Retina (tissue), 1 donor: Measurements from ENCODE around the gene ACHE.
"Not testable (repeated sequence)": the region's sequence is repeated elsewhere in the genome, so short reads cannot be mapped to it uniquely, and the experiment has no call there.

Experiments
- DNase-seq: peaks from one replicate; pipeline ENCODE4 v3.0.0-alpha.2; 2016

Gene ACHE

DNA sequence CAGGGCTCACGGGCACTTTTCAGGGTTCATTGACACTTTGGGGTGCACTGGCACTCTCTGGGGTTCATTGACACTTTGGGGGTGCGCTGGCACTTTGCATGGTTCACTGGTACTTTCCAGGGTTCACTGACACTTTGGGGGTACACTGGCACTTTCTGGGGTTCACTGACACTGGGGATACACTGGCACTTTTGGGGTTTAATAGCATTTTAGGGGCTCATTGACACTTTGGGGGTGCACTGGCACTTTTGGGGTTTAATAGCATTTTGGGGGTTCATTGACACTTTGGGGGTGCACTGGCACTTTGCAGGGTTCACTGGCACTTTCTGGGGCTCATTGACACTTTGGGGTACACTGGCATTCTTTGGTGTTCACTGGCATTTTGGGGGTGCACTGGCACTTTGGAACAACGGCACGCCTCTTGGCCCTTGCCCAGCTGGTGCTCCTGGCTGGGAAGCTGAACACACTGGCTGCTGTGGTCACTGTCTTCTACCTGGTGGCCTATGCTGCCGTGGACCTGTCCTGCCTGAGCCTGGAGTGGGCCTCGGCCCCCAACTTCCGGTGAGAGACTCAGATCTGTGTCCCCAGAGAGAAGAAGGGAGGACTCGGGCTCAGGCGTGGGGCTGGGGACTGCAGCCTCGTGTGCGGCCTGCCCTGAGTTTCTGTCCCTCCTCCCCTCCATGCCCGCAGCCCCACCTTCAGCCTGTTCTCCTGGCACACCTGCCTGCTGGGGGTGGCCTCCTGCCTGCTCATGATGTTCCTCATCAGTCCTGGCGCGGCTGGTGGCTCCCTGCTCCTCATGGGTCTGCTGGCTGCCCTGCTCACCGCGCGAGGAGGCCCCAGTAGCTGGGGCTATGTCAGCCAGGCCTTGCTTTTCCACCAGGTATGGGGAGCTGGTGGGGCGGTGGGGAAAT, 34.7 kb downstream of the ACHE start:
- DNase-seq = no peak

GRCh38 chr7:100859856-100860255, 35.8 kb downstream of the ACHE start:
- DNase-seq = no peak

- DNase-seq = no peak
These were observed 38.8 kb downstream of the ACHE start for GRCh38 chr7:100856871-100857282.

DNA sequence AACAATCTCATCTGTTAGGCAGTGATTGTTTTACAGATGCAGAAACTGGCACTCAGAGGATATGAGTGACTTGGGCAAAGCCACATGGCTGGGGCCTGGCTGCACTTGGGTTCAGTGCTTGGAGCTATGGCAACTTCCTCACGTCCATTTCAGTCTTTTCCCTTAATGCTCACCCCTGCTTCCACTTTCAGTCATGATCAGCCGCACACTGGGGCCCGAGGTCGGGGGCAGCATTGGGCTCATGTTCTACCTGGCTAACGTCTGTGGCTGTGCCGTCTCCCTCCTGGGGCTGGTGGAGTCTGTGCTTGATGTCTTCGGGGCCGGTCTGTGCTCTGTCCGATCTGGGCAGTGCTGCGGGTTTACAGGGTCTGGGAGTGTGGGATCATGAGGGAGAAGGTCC, 40.2 kb downstream of the ACHE start:
- no peak for DNase-seq

GRCh38 chr7:100854899-100855298, 40.8 kb downstream of the ACHE start:
- not testable (repeated sequence) for DNase-seq

DNA sequence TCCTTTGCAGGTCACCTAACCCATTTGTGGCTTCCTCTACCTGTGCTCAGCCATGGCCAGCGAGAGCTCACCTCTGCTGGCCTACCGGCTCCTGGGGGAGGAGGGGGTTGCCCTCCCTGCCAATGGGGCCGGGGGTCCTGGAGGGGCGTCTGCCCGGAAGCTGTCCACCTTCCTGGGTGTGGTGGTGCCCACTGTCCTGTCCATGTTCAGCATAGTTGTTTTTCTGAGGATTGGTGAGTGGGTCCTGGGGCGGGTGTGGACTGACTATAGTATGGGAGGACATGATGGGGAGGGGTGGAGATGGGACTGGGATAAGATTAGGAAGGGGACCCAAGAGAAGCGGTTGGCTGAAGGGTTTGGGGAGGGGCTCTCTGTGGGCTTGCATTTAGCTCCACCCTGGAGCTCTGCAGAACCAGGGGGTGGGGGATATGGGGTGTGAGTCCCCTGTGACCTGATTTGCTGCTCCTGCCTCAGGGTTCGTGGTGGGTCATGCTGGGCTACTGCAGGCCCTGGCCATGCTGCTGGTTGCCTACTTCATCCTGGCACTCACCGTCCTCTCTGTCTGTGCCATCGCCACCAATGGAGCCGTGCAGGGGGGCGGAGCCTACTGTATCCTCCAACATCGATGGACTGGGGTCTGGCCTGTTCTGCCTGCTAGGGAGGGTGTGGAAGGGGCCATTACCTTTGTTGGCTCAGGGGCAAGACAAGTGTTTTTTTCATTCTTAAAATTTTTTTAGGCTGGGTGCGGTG, 41.4 kb downstream of the ACHE start:
- DNase-seq = no peak

- peak; percentile 94 for DNase-seq
These were observed 43.4 kb downstream of the ACHE start, which contains the start of gene SLC12A9 for GRCh38 chr7:100852048-100852872. Gene SLC12A9 (plus strand): TSS chr7:100852713. CDS start chr7:100854198, 1,485 bp downstream.

- no peak for DNase-seq
These were observed 48.3 kb downstream of the ACHE start for GRCh38 chr7:100847360-100847759.

- peak; percentile 10 for DNase-seq
These were observed 55.1 kb downstream of the ACHE start for GRCh38 chr7:100840470-100841100.
